Smooth muscle cell (in vitro differentiated cells): Measurements from ENCODE around the gene ACVRL1. TPM values are rescaled to one million over a fixed set of nuclear protein-coding genes. Genes with fewer than 3 reads are reported as not detected.

Experiments
- DNase-seq: peaks from one replicate; lab custom pipeline; 2025; ENCODE audit not compliant: unreplicated experiment; lab: John Stamatoyannopoulos, UW
- H2AFZ ChIP-seq: fragments of 200-600 bp; sonication (generic); 2 replicates; pipeline ENCODE4 v1.6.0; 2016; ENCODE audit warnings: antibody characterized with exemption, low read depth, mild to moderate bottlenecking
- H3F3A ChIP-seq: fragments of 200-600 bp; sonication (generic); 2 replicates; pipeline ENCODE4 v1.6.0; 2017; ENCODE audit warnings: antibody characterized with exemption, low read depth
- H3K27ac ChIP-seq: fragments of 200-600 bp; sonication (generic); 2 replicates; pipeline ENCODE4 v1.5.1; 2016; ENCODE audit warnings: low read depth, mild to moderate bottlenecking
- H3K27me3 ChIP-seq: fragments of 200-600 bp; sonication (generic); 2 replicates; pipeline ENCODE4 v1.6.1; 2016; ENCODE audit warnings: low read depth, mild to moderate bottlenecking
- H3K36me3 ChIP-seq: fragments of 200-600 bp; sonication (generic); 2 replicates; pipeline ENCODE4 v1.5.1; 2016; ENCODE audit warnings: low read depth
- H3K4me1 ChIP-seq: fragments of 200-600 bp; sonication (generic); 2 replicates; pipeline ENCODE4 v1.5.1; 2016; ENCODE audit warnings: low read depth
- H3K4me2 ChIP-seq: fragments of 200-600 bp; sonication (generic); 2 replicates; pipeline ENCODE4 v1.6.0; 2016; ENCODE audit warnings: mild to moderate bottlenecking
- H3K4me3 ChIP-seq: fragments of 200-600 bp; sonication (generic); 2 replicates; pipeline ENCODE4 v1.5.1; 2016; ENCODE audit warnings: mild to moderate bottlenecking
- H3K79me2 ChIP-seq: fragments of 200-600 bp; sonication (generic); 2 replicates; pipeline ENCODE4 v1.6.0; 2016; ENCODE audit warnings: low read depth, mild to moderate bottlenecking
- H3K9ac ChIP-seq: fragments of 200-600 bp; sonication (generic); 2 replicates; pipeline ENCODE4 v1.6.0; 2016; ENCODE audit warnings: low read depth
- H3K9me3 ChIP-seq: fragments of 200-600 bp; sonication (generic); replicated peaks from 2 replicates; pipeline ENCODE4 v1.5.1; 2016; ENCODE audit warnings: low read depth
- H4K20me1 ChIP-seq: fragments of 200-600 bp; sonication (generic); 2 replicates; pipeline ENCODE4 v1.6.0; 2016; ENCODE audit warnings: low read depth
- CTCF ChIP-seq: fragments of 200-600 bp; sonication (generic); IDR thresholded peaks from 2 replicates; pipeline ENCODE4 v1.5.1; 2017; ENCODE audit warnings: borderline replicate concordance, mild to moderate bottlenecking, antibody characterized with exemption; ENCODE audit not compliant: insufficient read depth, poor library complexity, severe bottlenecking
- WGBS: methylation state at CpG from one replicate; pipeline ENCODE4 v1.1.7; 2016; ENCODE audit warnings: low lambda C conversion rate; 5-methylcytosine and 5-hydroxymethylcytosine counted together
- polyA plus RNA-seq: library from polyadenylated mRNA; unstranded; fragments of >200 nt; fragmentation: Nextera tagmentation; extraction: Ambion mirVana; gene quantifications from 2 replicates; pipeline ENCODE4 v1.2.1, GENCODE V29; 2016
- total RNA-seq: library from RNA; depleted of rRNA; stranded (reverse); fragments of >200 nt; gene quantifications from 2 replicates; pipeline ENCODE4 v1.2.3, GENCODE V29; 2014

Gene ACVRL1
- total and polyA plus RNA-seq, 2 experiments from 2014 or later = 8.4 to 10.4 TPM

- Histone ChIP-seq H3K9me3 (no peaks in the 10 kb centered on the region), H4K20me1 (no peaks in the 10 kb centered on the region), H3K4me2 (no peak overlapping the region), H2AFZ (no peak overlapping the region), H3K79me2 (no peaks in the 10 kb centered on the region), H3K4me1 (no peaks in the 10 kb centered on the region), H3K27me3 (no peaks in the 10 kb centered on the region), H3F3A (peaks cover 7% of the 10 kb centered on the region), H3K27ac (no peak overlapping the region), H3K9ac (no peak overlapping the region), H3K36me3 (no peaks in the 10 kb centered on the region), H3K4me3 (no peak overlapping the region)
- TF ChIP-seq CTCF = no peak
- no peak for DNase-seq
- WGBS = 94% methylated on average over 9 of the region's 9 CpGs
Measured at GRCh38 chr12:51908876-51909592, 1.7 kb downstream of the ACVRL1 start.

- Histone ChIP-seq H3K4me1 (no peaks in the 10 kb centered on the region), H2AFZ (no peak overlapping the region), H3K79me2 (no peaks in the 10 kb centered on the region), H3K27ac (no peak overlapping the region), H3K9me3 (no peaks in the 10 kb centered on the region), H4K20me1 (no peaks in the 10 kb centered on the region), H3F3A (peaks cover 7% of the 10 kb centered on the region), H3K4me2 (peak overlapping the region; percentile 4), H3K4me3 (no peak overlapping the region), H3K9ac (no peak overlapping the region), H3K36me3 (no peaks in the 10 kb centered on the region), H3K27me3 (no peaks in the 10 kb centered on the region)
- no peak for DNase-seq
- 71% methylated on average over 6 of the region's 6 CpGs for WGBS
- no peak for TF ChIP-seq CTCF
Measured at GRCh38 chr12:51910168-51910567, 2.9 kb downstream of the ACVRL1 start.

GRCh38 chr12:51910691-51911090 lies 3.4 kb downstream of the ACVRL1 start:
- no peak overlapping the region for H3K4me3 ChIP-seq
- peak overlapping the region; percentile 4 for H3K4me2 ChIP-seq

More at GRCh38 chr12:51910691-51911090, 3.4 kb downstream of the ACVRL1 start:
- H3K27me3 ChIP-seq = no peaks in the 10 kb centered on the region
- H4K20me1 ChIP-seq = no peaks in the 10 kb centered on the region
- H3K79me2 ChIP-seq = no peaks in the 10 kb centered on the region
- no peaks in the 10 kb centered on the region for H3K9me3 ChIP-seq
- no peak for TF ChIP-seq CTCF
- no peaks in the 10 kb centered on the region for H3K4me1 ChIP-seq
- DNase-seq = no peak
- no peaks in the 10 kb centered on the region for H3K36me3 ChIP-seq
- H2AFZ ChIP-seq = no peak overlapping the region
- WGBS = 70% methylated on average over 3 of the region's 3 CpGs
- peaks cover 7% of the 10 kb centered on the region for H3F3A ChIP-seq
- no peak overlapping the region for H3K9ac ChIP-seq
- H3K27ac ChIP-seq = no peak overlapping the region
